Progenitor cell of endocrine pancreas (in vitro differentiated cells): ENCODE results near the gene TEC. TPM values are rescaled to one million over a fixed set of nuclear protein-coding genes. Genes with fewer than 3 reads are reported as not detected.

ENCODE experiments used
- DNase-seq: peaks from one replicate; pipeline ENCODE4 v3.0.0; 2021; ENCODE audit warnings: low spot score; ENCODE audit not compliant: unreplicated experiment
- H3K27ac Mint-ChIP-seq: 2 replicates; pipeline ENCODE4 v1.8.0; 2021; ENCODE audit warnings: mild to moderate bottlenecking, moderate library complexity, mixed read lengths
- H3K27me3 Mint-ChIP-seq: 2 replicates; pipeline ENCODE4 v1.8.0; 2021; ENCODE audit warnings: mixed read lengths
- H3K36me3 Mint-ChIP-seq: 2 replicates; pipeline ENCODE4 v1.8.0; 2022; ENCODE audit warnings: mixed read lengths; ENCODE audit not compliant: insufficient read depth
- H3K4me1 Mint-ChIP-seq: 2 replicates; pipeline ENCODE4 v1.8.0; 2021; ENCODE audit warnings: low read depth, mixed read lengths
- H3K4me3 Mint-ChIP-seq: 2 replicates; pipeline ENCODE4 v1.8.0; 2021; ENCODE audit warnings: low read depth, mild to moderate bottlenecking, moderate library complexity, mixed read lengths
- H3K9me3 Mint-ChIP-seq: 2 replicates; pipeline ENCODE4 v1.8.0; 2021; ENCODE audit warnings: low read depth, mixed read lengths
- CTCF ChIP-seq: fragments of 200-600 bp; sonication (generic); IDR thresholded peaks from one replicate; pipeline ENCODE4 v1.5.0; 2021; ENCODE audit warnings: antibody characterized with exemption, mild to moderate bottlenecking; ENCODE audit not compliant: unreplicated experiment
- total RNA-seq: library from RNA; stranded (reverse); gene quantifications from 2 replicates; pipeline ENCODE4 v1.2.1, GENCODE V29; 2021

TEC gene
- total RNA-seq, 1 donor from 2014 or later = 3.4 TPM

GRCh38 chr4:48153791-48154550, 115.7 kb downstream of the TEC start:
- Mint-ChIP-seq H3K9me3 (peaks cover 18% of the 10 kb centered on the region), H3K27me3 (no peaks in the 10 kb centered on the region), H3K4me1 (no peaks in the 10 kb centered on the region), H3K4me3 (no peak overlapping the region), H3K36me3 (peaks cover 30% of the 10 kb centered on the region), H3K27ac (no peak overlapping the region)
- DNase-seq = no peak
- no peak for TF ChIP-seq CTCF

DNA sequence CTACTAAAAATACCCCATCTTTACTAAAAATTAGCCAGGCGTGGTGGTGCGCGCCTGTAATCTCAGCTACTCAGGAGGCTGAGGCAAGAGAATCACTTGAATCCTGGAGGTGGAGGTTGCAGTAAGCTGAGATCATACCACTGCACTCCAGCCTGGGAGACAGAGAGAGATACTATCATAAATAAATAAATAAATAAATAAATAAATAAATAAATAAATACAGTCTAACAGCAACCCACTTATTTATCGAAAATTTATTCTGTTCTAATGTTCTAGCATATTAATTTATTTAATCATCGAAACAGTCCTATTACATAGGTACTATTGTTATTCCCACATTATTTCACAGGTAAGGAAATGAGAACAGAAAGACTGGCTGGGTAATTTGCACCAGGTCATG, 117.4 kb downstream of the TEC start:
- no peak overlapping the region for H3K4me3 Mint-ChIP-seq
- no peak for DNase-seq
- peaks cover 25% of the 10 kb centered on the region for H3K36me3 Mint-ChIP-seq
- H3K27ac Mint-ChIP-seq = no peak overlapping the region
- H3K9me3 Mint-ChIP-seq = peaks cover 14% of the 10 kb centered on the region
- H3K27me3 Mint-ChIP-seq = no peaks in the 10 kb centered on the region
- TF ChIP-seq CTCF = no peak
- no peaks in the 10 kb centered on the region for H3K4me1 Mint-ChIP-seq

DNA sequence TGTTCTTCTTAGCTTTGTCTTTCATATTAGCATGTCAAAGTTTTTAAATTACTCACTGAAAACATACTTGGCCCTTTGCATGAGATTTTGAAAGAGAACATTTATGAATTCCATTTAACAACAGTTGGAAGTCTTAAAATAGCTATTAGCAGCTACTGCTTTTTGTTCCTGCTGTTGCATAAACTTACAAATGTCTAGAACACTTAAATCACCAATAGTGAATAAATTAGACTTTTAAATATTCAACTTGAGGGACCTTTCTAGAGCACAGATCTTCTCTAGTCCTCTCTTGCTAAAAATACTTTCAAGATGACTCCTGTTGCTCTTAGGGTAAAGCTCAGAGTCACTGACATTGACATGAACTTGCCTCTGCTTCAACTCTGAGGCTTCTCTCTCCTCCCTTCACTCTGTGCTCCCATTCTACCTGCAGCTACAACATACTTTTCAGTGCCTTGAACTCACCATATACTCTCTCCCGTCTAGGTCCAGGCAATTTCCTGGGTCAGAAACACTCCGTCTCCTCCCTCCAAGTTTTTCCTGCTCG, 119.7 kb downstream of the TEC start:
- H3K4me1 Mint-ChIP-seq = no peaks in the 10 kb centered on the region
- H3K9me3 Mint-ChIP-seq = peaks cover 14% of the 10 kb centered on the region
- H3K36me3 Mint-ChIP-seq = peaks cover 15% of the 10 kb centered on the region
- no peak overlapping the region for H3K4me3 Mint-ChIP-seq
- DNase-seq = no peak
- H3K27me3 Mint-ChIP-seq = no peaks in the 10 kb centered on the region
- H3K27ac Mint-ChIP-seq = no peak overlapping the region
- TF ChIP-seq CTCF = no peak

DNA sequence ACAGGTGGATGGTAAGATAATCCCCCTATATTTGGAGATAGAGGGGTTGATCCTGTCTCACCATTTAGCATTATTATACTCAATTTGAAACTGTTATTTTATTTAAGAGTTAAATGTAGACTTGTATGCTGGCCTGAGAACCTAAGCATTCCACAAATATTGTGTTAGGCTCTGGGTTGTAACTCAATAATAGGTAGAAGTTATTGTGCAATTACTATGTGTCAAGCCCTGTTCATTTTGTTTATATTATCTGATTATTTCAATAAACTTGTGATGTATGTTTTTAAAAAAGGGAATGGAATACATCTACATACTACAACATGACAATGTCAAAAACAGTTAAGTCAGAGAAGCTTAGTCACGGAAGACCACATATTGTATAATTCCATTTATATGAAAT, 122.0 kb downstream of the TEC start:
- Mint-ChIP-seq H3K4me3 (no peak overlapping the region), H3K4me1 (no peaks in the 10 kb centered on the region), H3K27me3 (no peaks in the 10 kb centered on the region), H3K27ac (no peak overlapping the region), H3K9me3 (peaks cover 2% of the 10 kb centered on the region), H3K36me3 (peaks cover under 1% of the 10 kb centered on the region)
- no peak for DNase-seq
- no peak for TF ChIP-seq CTCF

DNA sequence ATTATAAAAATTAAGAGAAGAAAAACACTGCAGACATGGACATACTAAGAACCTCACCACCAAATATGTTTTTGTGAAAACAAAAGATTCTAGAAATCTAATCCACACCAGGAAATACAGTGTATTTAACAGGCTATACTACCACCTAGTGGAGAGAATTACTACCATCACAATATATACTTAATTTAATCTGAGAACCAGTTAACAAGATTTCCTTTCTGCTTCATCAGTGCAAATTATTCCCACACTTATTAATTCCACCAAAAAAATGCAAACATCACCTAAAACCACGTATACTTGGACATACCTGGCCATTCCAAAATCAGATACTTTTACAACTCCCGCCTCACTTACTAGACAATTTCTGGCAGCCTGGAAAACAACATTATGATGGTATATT, 128.6 kb downstream of the TEC start:
- DNase-seq = no peak
- no peaks in the 10 kb centered on the region for H3K4me1 Mint-ChIP-seq
- H3K9me3 Mint-ChIP-seq = no peaks in the 10 kb centered on the region
- peaks cover 6% of the 10 kb centered on the region for H3K36me3 Mint-ChIP-seq
- H3K4me3 Mint-ChIP-seq = no peak overlapping the region
- no peaks in the 10 kb centered on the region for H3K27me3 Mint-ChIP-seq
- no peak overlapping the region for H3K27ac Mint-ChIP-seq
- peak; percentile 77 for TF ChIP-seq CTCF
